ENCODE measurements around the gene OR10D3. TPM values are rescaled to one million over a fixed set of nuclear protein-coding genes. Genes with fewer than 3 reads are reported as not detected.

The OR10D3 gene
- total and polyA plus RNA-seq, 2 donors (not counting 1 experiment from before 2014, with no cell fraction given), result not detected

- DNase-seq (no peak), ATAC-seq (ENCODE audit: low read depth) (no peak)
- H2AFZ ChIP-seq (ENCODE audit: insufficient read depth, low read depth, low read length, poor library complexity, severe bottlenecking), result no peak overlapping the region
- H3K9ac ChIP-seq (ENCODE audit: low read length), result no peak overlapping the region
- H3K9me3 ChIP-seq (ENCODE audit: control extremely low read depth in 1 of 3, control insufficient read depth in 2 of 3, insufficient read depth in 1 of 3, low read length in 2 of 3), result no peaks in the 10 kb centered on the region
- Mint-ChIP-seq H3K27me3 (peaks cover 14% of the 10 kb centered on the region), H3K27ac (no peak overlapping the region), H3K4me1 (peaks cover 6% of the 10 kb centered on the region), H3K4me3 (no peak overlapping the region), H3K9me3 (ENCODE audit: insufficient read depth) (no peaks in the 10 kb centered on the region)
- TF ChIP-seq, protein P1, sequence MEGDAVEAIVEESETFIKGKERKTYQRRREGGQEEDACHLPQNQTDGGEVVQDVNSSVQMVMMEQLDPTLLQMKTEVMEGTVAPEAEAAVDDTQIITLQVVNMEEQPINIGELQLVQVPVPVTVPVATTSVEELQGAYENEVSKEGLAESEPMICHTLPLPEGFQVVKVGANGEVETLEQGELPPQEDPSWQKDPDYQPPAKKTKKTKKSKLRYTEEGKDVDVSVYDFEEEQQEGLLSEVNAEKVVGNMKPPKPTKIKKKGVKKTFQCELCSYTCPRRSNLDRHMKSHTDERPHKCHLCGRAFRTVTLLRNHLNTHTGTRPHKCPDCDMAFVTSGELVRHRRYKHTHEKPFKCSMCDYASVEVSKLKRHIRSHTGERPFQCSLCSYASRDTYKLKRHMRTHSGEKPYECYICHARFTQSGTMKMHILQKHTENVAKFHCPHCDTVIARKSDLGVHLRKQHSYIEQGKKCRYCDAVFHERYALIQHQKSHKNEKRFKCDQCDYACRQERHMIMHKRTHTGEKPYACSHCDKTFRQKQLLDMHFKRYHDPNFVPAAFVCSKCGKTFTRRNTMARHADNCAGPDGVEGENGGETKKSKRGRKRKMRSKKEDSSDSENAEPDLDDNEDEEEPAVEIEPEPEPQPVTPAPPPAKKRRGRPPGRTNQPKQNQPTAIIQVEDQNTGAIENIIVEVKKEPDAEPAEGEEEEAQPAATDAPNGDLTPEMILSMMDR (IDR thresholded peaks at IDR 0.05), result no peak
- TF ChIP-seq EZH2 (IDR thresholded peaks at IDR 0.05; ENCODE audit: borderline replicate concordance, insufficient read depth, low read depth, low read length, poor library complexity, severe bottlenecking), result no peak
- CTCF ChIA-PET, result no interaction called here
- H3K4me1 ChIP-seq (ENCODE audit: control insufficient read depth in 2 of 2, insufficient read depth in 2 of 2, low read length in 2 of 2), result peaks cover 0 to 3% of the 10 kb centered on the region in 2 donors
- H3K4me2 ChIP-seq (replicated peaks; ENCODE audit: low read depth, low read length, poor library complexity, severe bottlenecking), result no peak overlapping the region
- POLR2A ChIA-PET, result no interaction called here
- 92% methylated on average over 2 of the region's 2 CpGs for WGBS (ENCODE audit: insufficient coverage)
- peaks cover 0 to 4% (median 2%) of the 10 kb centered on the region in 4 experiments for H3K27me3 ChIP-seq (replicated peaks in 1 of 4; ENCODE audit: control extremely low read depth in 1 of 4, control insufficient read depth in 3 of 4, insufficient read depth in 4 of 4, low read length in 3 of 4)
- no peak overlapping the region for H3K27ac ChIP-seq (ENCODE audit: low read length in 2 of 2)
- intact Hi-C loops (cut with micrococcal nuclease), result no loop called here
- no peaks in the 10 kb centered on the region for H3K79me2 ChIP-seq (ENCODE audit: control insufficient read depth, insufficient read depth, low read length)
- H3K36me3 ChIP-seq (replicated peaks in 1 of 2; ENCODE audit: control extremely low read depth in 1 of 2, control insufficient read depth in 1 of 2, extremely low read depth in 1 of 2, insufficient read depth in 2 of 2, low read length in 1 of 2), result no peaks in the 10 kb centered on the region
- H4K20me1 ChIP-seq (ENCODE audit: control insufficient read depth, insufficient read depth, low read length, poor library complexity, severe bottlenecking), result no peaks in the 10 kb centered on the region
- H3K4me3 ChIP-seq (ENCODE audit: control extremely low read depth in 1 of 5, extremely low read depth in 1 of 5, insufficient read depth in 1 of 5, low read depth in 2 of 5, low read length in 4 of 5), result no peak overlapping the region
Measured at GRCh38 chr11:124190298-124191139, 7.4 kb downstream of the OR10D3 start.

Data from B cell (primary cell).